AG08396 (cell line): ENCODE results near the gene ADGRD1.

Experiments
- DNase-seq: peaks from one replicate; pipeline ENCODE4 v3.0.0; 2012; ENCODE audit warnings: low spot score, mixed read lengths

The ADGRD1 gene

DNA sequence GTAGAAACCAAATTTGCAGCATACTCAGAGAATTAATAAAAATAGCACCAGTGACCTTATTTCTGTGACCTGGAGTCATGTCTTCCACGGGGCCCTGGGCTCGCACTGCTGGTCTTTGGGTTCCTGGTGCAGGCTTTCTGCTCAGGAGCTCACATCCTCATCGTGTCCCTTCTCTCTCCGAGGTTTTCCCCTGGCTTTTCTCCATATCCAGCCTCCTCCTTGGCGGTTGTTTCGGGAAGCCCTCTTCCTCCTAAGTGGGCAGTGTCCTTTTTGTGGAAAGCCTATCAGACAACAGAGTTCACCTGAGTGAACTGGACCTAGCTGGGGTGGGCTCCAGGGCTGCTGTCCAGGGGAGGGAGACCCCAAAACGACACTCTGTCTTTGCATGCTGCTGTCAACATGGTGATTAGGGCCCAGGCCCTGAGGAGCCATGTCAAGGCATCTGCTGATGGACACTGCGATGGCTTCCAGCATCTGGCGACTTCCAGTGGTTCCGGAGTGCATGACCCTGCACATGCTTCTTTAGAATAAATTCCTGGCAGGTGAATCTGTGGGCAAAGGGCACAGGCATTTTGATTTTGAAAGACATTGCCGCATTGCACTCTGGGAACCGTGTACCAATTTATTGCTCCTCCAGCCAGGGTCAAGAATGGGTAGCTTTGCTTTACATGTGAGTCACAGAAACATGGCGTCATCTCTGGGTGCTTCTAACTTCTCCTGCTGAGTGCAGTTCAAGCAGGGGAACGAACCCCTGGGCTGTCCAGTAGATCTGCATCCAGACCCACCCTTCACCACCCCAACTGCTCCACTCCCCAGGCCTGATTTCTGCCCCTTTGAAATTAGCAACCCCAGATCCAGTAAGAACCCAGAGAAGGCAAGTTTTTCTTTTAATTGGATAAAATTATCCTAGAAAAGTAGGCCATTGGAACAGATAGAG is 136.8 kb downstream of the ADGRD1 start:
- no peak for DNase-seq

DNA sequence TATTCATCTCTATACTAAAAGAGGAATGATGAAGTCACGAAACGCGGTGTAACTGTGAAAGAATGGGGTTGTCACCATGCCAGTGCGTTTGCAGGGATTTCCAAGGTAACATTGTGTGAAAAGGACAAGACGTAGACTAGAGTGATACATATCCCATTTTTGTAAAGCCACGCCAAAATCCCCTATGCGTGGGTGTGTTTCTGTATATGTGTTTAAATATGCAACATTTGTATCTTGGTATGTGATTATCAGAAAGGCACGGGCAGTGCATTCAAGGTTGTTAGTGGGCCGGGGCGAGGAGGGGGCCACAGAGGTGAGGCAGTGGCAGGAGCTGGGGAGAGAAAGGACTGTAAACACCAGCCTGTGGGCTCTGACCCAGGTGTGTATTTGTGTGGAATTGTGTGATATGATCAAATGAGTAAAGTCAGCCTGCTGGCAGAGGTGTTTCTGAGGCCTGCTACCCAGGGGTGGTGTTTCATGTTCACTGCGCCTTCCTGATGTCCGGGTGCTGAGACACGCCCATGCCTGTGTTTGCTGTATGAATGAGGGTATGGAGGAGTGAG is 137.8 kb downstream of the ADGRD1 start:
- no peak for DNase-seq

DNA sequence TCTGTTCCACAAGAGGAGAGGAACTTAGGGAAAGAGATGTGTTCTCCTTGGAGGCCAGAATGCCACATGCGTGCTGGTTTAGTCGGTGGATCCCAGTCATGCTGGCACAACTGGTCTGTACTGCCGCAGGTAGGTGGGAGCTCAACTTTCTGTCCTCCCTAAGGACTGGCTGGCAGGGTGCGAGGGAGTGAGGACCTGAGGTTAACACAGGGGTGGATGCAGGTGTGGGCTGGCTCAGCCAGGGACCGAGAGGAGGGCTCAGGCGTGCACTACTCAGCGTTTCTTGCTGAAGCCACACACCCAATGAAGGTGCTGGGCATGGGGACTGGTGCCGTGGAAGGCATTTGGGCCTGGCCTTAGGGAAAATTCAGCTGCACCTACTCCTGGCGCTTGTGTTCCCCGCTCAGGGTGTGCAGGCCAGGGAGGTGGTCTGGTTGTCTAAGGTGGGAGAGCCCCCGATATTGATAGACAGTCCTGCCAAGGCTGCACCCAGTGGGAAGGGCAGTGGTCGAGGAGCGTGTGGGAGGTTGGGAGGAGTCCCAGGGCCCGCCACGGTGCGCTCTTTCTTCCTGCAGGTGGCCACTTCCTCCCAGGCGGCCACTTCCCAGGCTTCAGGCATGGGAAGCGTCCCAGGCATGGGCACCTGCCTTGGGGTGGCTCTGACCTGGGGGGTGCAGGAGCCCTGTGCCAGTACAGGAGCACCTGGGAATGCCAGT is 138.4 kb downstream of the ADGRD1 start:
- DNase-seq: no peak

DNA sequence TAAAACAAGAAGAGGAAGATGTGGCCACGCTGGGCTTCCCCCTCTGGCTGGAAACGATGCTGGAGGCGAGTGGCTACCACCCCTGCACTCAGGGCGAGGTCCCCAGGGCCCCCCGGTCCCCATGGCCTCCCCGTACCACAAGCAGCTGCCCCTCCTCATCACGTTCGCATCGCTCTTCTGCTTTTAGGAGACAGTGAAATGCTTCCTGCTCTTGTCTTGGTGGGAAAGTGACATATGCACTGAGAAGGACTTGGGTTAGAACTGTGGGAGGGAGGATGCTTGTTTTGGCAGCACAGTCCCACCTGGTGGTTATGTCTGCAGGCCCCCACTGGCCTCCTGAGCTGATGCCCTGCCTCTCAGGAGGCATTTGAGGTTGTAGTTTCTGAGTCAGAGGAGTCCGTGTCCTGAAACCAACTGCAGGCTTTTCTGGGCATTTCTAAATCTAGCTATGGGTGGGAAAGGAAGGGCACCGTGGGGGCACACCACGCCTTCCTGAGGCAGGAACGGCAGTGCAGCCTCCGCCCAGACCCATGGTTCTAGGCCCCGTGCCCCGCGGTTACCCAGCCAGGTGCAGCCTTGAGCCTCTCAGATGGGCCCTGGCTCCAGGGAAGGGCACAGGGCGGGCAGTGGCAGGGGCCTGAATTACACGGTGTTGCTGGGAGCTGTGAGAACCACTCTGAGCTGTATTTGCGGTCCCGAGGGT is 139.3 kb downstream of the ADGRD1 start:
- DNase-seq: no peak

GRCh38 chr12:131093604-131093955 is 139.9 kb downstream of the ADGRD1 start:
- no peak for DNase-seq

GRCh38 chr12:131093971-131094830 is 140.5 kb downstream of the ADGRD1 start:
- DNase-seq: no peak

DNA sequence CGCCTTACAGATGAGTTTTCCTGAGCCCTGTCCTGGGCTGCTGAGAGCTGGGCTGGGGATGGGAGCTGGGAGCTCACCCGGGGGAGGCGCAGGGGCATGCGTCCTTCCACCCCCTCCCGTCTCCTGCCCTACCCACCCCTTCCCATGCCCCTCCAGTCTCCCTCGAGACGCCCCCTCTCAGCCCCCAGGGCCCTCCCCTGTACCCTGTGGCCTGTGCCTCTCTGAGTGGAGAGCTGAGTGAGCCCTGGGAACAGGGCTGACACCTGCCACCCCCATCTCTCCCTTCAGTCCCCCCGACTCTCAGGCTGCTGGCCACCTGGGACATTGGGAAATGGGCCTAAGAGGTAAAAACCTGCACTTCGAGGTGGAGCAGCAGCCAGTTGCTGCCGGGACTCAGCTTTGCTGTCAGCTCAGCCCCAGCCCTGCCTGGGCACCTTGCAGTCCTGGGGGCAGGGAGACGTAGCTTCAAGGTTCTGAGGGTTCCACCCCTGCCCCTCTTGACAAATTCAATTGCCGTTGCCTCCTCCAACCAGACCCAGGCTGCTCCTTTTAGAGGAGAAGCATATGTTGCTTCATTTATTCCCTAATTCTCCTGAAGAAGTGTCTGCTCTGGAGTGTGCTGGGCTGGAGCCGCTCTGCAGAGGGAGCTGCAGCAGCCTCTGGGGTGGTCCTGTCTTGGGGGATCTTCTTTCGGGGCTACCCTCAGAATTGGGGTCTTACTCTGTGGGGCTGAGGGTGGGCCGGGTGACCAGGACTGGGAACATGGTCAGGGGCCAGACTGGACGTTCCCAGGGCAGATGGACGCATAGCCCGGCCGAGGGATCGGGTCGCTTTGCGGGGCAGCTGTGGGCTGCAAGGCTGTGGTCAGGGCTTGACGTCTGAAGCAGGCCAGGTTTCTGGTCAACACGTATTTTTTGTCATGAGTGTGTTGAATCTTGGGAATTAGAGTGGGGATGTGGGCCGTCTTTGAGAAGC is 141.4 kb downstream of the ADGRD1 start:
- no peak for DNase-seq

DNA sequence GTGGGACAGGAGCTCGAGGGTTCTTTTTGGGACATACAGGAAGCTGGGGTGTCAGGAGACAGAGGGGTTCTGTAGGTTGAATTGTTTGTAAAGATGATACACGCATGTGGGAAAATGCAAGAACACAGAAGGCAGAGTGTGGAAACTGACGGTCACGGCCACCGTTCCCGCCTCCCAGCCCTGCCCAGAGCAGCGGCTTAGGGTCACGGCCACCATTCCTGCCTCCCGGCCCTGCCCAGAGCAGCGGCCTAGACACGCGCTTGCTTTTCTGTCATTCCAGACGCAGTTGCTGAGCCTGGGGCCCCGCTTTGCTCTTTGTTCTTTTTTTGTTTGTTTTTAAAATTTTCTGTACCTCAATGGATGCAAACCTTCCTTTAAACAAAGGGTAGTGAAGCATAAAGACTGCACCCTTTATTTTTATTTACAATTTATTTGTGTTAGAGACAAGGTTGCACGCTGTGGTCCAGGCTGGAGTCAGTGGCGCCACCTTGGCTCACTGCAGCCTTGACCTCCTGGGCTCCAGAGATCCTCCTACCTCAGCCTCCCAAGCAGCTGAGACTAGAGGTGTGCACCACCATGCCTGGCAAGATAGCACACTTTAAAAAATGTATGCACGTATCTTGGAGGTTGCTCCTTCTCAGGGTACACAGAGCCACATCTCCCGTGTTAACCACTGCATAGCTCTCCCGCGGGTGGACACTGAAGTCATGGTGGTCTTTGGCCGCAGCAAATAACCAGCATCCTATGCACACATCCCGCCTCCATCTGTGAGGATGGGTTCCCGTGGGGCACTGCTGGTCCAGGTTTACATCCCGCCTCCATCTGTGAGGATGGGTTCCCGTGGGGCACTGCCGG is 142.3 kb downstream of the ADGRD1 start:
- no peak for DNase-seq

DNA sequence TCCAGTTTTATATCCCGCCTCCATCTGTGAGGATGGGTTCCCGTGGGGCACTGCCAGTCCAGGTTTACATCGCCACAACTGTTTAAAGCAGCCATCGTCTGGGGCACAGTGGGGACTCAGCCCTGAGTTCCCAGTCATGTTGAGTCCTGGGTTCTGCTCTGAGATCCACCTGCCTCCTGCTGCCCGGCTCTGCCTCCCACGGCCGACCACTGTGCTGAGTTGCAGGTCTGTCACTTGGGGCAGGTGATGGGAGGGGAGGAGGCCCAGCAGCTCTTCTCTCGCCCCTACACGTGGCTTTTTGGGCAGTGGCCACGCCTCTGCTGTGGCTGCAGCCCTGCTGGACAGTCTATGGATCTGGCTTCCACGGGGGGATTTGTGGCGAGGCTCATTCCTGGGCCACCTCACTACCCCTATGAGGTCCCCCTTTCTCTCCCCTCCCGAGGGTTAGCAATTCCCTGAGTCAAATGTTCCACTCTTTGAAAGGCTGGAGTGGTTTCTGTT is 143.0 kb downstream of the ADGRD1 start:
- DNase-seq: no peak

DNA sequence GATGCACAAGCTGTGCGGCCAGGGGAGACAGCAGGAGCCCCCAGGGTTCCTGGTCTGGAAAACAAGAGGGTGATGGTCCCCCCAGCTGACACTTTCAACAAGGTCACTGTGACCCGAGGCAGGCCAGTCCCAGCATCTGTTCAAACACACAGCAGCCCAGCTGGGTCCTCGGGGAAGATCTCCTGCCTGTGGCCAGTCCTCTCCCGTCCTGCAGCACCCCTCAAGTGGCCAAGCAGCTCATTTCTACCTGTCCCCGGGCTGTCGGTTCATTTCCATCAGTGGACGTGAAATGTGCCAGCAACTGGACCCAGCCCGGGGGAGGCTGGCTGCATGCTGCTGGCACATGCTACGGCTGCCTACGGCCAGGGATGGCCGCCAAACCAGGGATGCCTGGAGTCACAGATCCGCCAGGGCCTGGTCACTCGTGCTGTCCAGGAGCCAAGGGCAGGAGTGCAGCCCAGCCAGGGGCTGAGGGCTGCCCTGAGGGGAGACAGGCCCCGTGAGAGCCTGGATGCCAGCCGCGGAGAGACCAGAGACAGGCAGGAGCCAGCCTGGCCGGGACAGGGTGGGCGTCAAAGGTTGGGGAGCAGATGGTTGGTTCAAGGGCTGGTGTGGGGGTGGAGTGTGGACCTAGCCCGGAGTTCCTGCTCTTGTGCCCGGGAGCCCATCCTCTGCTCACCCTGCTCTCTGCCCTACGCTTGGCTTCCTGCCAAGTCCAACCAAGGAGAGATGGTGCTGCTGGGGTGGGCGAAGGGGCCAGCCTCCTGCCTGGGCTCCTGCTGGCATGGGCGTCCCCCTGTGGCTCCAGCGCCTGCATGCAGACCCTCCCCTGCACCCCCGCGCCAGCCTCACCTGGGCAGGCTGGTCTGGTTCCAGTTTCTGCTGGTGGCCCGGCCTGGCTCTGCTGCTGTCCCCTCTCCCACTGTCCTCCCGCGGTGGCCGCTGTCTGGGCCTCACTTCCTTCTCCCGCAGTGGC is 143.8 kb downstream of the ADGRD1 start:
- DNase-seq: no peak

DNA sequence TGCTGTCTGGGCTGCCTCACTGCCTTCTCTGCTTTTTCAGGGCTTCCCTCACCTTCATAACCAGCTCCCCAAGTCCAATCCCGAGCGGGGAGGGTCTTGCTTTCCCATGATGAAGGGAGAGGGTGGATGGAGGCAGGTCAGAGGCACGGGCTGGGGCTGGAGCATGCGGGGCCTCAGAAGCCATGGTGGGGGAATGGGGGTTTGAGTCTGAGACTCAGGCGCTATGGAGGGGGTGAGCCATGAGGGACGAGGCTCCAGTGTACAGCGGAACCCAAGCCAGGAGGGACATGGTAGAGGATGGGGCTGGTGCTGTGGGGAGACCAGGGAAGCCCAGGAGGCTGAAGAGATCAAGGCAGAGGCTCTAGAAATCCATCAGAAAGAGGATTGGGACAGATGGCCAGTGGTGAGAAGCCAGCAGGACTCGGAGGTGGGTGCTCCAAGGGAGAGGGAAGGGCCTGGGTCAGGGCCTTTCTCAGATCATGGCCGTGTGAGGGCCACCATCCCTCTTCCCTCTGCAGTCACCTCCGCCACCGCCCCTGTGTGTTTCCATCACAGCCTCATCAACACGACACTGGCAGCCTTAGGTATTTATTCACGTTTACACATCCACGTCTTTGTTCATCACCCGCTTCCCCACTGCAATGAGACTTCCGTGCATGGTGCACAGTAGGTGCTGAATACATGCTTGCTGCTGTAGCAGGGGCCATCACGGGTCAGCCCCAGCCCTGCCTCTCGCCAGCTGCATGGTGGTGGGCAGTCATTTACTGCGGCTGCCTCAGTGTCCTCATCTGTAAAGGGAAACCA is 144.7 kb downstream of the ADGRD1 start:
- DNase-seq: no peak

DNA sequence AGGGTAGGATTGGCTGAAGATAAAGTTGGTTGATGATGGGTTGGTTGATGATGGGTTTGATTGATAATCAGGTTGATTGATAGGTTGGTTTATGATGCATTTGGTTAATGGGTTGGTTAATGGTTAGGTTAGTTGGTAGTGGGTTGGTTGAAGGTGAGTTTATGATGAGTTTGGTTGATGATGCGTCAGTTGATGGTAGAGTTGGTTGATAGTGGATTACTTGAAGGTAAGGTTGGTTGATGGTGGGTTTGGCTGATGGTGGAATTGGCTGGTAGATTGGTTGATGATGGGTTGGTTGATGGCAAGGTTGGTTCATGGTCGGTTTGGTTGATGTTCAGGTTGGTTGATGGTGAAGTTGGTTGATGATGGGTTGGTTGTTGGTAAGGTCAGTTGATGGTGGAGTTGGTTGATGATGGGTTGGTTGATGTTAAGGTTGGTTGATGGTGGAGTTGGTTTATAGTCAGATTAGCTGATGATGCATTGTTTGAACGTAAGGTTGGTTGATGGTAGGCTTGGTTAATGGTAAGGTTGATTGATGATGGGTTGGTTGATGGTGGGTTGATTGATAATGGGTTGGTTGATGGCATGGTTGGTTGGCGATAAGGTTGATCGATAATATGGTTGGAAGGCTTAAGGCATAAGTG is 146.4 kb downstream of the ADGRD1 start:
- DNase-seq: no peak

- DNase-seq: no peak
These were observed 147.3 kb downstream of the ADGRD1 start for GRCh38 chr12:131101006-131101405.

- DNase-seq: no peak
These were observed 148.2 kb downstream of the ADGRD1 start for GRCh38 chr12:131101703-131102492.

GRCh38 chr12:131102493-131102931 is 148.8 kb downstream of the ADGRD1 start:
- DNase-seq: no peak
